MCF 10A (cell line): Measurements from ENCODE around the gene NRG3. TPM values are rescaled to one million over a fixed set of nuclear protein-coding genes. Genes with fewer than 3 reads are reported as not detected.

Source experiments
- BruUV-seq: library from RNA; stranded (reverse); fragments of 400-500 nt; replicated peaks from 2 replicates; lab custom pipeline; 2021; lab: Mats Ljungman, UMichigan
- CTCF ChIA-PET: fragments of 300-600 bp; sonication (Branson Sonifier 250); formaldehyde crosslinking; extraction: SDS; loops from one replicate; lab custom pipeline; 2021; ENCODE audit warnings: antibody characterized with exemption, inconsistent platforms; lab: Yijun Ruan, JAX
- POLR2A ChIA-PET: fragments of 300-600, 350-650 bp; sonication (Branson Sonifier 250); formaldehyde crosslinking; extraction: SDS; loops from one replicate; lab custom pipeline; 2020; ENCODE audit warnings: antibody characterized with exemption, inconsistent platforms; lab: Yijun Ruan, JAX
- DNase-seq: peaks from one replicate; pipeline ENCODE4 v3.0.0-alpha.2; 2018; ENCODE audit not compliant: unreplicated experiment
- H3K27ac Mint-ChIP-seq: one replicate; pipeline ENCODE4 v1.8.0; 2022; ENCODE audit warnings: mild to moderate bottlenecking, low read depth, mixed read lengths; ENCODE audit not compliant: unreplicated experiment
- H3K27me3 Mint-ChIP-seq: one replicate; pipeline ENCODE4 v1.8.0; 2022; ENCODE audit warnings: mixed read lengths; ENCODE audit not compliant: insufficient read depth, unreplicated experiment
- H3K36me3 Mint-ChIP-seq: one replicate; pipeline ENCODE4 v1.8.0; 2022; ENCODE audit warnings: mild to moderate bottlenecking, moderate library complexity, mixed read lengths; ENCODE audit not compliant: insufficient read depth, unreplicated experiment
- H3K4me1 Mint-ChIP-seq: one replicate; pipeline ENCODE4 v1.8.0; 2022; ENCODE audit warnings: mixed read lengths; ENCODE audit not compliant: insufficient read depth, unreplicated experiment
- H3K4me3 Mint-ChIP-seq: one replicate; pipeline ENCODE4 v1.8.0; 2022; ENCODE audit warnings: mild to moderate bottlenecking, moderate library complexity, mixed read lengths; ENCODE audit not compliant: unreplicated experiment
- H3K9me3 Mint-ChIP-seq: one replicate; pipeline ENCODE4 v1.8.0; 2022; ENCODE audit warnings: mixed read lengths; ENCODE audit not compliant: unreplicated experiment
- intact Hi-C: fragments of 100-400 bp; cut with micrococcal nuclease; formaldehyde crosslinking; loops from 2 replicates; pipeline ENCODE4 v1.14.1; 2022
- total RNA-seq: library from RNA; stranded (reverse); gene quantifications from 2 replicates; pipeline ENCODE4 v1.2.3, GENCODE V29; 2022
- TF ChIP-seq, protein P1 (sequence below): fragments of 200-600 bp; IDR thresholded peaks from one replicate; pipeline ENCODE4 v1.8.0; 2022; ENCODE audit warnings: antibody characterized with exemption, mild to moderate bottlenecking; ENCODE audit not compliant: unreplicated experiment

The NRG3 gene
- total RNA-seq, 1 experiment from 2014 or later = not detected

DNA sequence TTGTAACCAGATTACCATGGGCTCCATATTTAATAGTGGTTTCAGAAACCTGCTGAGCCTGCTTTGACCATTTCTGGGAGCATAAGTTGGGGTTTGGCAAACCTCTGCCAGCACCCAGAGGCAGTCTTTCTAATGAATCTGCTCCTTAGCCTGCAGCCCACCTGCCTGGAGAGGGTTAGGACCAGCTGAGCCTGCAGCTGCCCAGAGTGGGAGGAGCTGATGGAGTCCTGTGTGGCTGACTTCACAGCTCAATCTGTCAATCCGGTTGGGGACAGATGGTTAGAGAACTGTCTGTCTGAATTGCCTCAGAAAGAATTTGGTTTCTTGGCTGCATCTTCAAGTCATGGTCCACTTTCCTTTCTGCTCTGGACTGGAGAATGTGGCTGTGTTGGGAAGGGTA lies 444.6 kb downstream of the NRG3 start:
- no TSS peak for BruUV-seq
- no peaks in the 10 kb centered on the region for H3K9me3 Mint-ChIP-seq
- ChIA-PET POLR2A (no interaction called here), CTCF (interaction anchor here (0.6 kb wide), 1 partner anchor 21 kb away, joined by 3 read pairs; no protein-coding TSS in a partner anchor)
- TF ChIP-seq, protein P1, sequence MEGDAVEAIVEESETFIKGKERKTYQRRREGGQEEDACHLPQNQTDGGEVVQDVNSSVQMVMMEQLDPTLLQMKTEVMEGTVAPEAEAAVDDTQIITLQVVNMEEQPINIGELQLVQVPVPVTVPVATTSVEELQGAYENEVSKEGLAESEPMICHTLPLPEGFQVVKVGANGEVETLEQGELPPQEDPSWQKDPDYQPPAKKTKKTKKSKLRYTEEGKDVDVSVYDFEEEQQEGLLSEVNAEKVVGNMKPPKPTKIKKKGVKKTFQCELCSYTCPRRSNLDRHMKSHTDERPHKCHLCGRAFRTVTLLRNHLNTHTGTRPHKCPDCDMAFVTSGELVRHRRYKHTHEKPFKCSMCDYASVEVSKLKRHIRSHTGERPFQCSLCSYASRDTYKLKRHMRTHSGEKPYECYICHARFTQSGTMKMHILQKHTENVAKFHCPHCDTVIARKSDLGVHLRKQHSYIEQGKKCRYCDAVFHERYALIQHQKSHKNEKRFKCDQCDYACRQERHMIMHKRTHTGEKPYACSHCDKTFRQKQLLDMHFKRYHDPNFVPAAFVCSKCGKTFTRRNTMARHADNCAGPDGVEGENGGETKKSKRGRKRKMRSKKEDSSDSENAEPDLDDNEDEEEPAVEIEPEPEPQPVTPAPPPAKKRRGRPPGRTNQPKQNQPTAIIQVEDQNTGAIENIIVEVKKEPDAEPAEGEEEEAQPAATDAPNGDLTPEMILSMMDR = no peak
- no peak for DNase-seq
- no peaks in the 10 kb centered on the region for H3K27me3 Mint-ChIP-seq
- no peak overlapping the region for H3K27ac Mint-ChIP-seq
- intact Hi-C loops = no loop called here
- H3K4me1 Mint-ChIP-seq = no peaks in the 10 kb centered on the region
- no peaks in the 10 kb centered on the region for H3K36me3 Mint-ChIP-seq
- H3K4me3 Mint-ChIP-seq = no peak overlapping the region

- no peaks in the 10 kb centered on the region for H3K4me1 Mint-ChIP-seq
- ChIA-PET POLR2A (no interaction called here), CTCF (no interaction called here)
- no peaks in the 10 kb centered on the region for H3K36me3 Mint-ChIP-seq
- BruUV-seq = no TSS peak
- DNase-seq = no peak
- intact Hi-C loops = no loop called here
- TF ChIP-seq, protein P1 = no peak
- no peaks in the 10 kb centered on the region for H3K27me3 Mint-ChIP-seq
- H3K9me3 Mint-ChIP-seq = peaks cover 10% of the 10 kb centered on the region
- no peak overlapping the region for H3K27ac Mint-ChIP-seq
- no peak overlapping the region for H3K4me3 Mint-ChIP-seq
Measured at GRCh38 chr10:82321724-82322123, 446.7 kb downstream of the NRG3 start.

DNA sequence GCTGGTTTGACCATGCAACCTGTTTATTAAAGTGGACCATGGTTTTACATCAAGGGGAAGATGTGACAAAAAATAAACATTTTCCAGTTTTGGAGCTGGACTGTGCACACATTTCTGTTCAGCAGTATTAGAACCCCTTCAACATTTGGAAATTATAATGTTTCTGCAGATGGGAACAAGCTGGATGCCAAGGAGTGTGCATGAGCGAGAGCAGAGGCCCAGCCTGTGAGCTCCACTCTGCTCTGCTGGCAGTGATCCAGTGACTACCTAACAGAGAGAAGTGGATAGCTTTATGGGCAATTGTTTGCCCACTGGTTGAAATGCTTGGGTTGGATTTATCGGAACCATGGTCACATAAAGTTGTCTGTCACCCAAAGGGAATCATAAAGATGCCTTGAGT lies 456.7 kb downstream of the NRG3 start:
- intact Hi-C loops = no loop called here
- no TSS peak for BruUV-seq
- no peak for DNase-seq
- Mint-ChIP-seq H3K27ac (no peak overlapping the region), H3K9me3 (no peaks in the 10 kb centered on the region), H3K4me1 (no peaks in the 10 kb centered on the region), H3K27me3 (no peaks in the 10 kb centered on the region), H3K36me3 (no peaks in the 10 kb centered on the region), H3K4me3 (no peak overlapping the region)
- POLR2A ChIA-PET = interaction anchor here (0.6 to 0.7 kb wide), 2 partner anchors 9 to 738 kb away, joined by 3 to 4 read pairs; no protein-coding TSS in a partner anchor
- CTCF ChIA-PET = interaction anchor here (0.6 to 1.1 kb wide), 5 partner anchors 23 to 1110 kb away, joined by 3 to 6 read pairs (median 3); no protein-coding TSS in a partner anchor
- TF ChIP-seq, protein P1 = no peak

GRCh38 chr10:82335831-82336230 lies 460.8 kb downstream of the NRG3 start:
- Mint-ChIP-seq H3K9me3 (no peaks in the 10 kb centered on the region), H3K27me3 (no peaks in the 10 kb centered on the region), H3K27ac (no peak overlapping the region), H3K36me3 (no peaks in the 10 kb centered on the region), H3K4me1 (no peaks in the 10 kb centered on the region), H3K4me3 (no peak overlapping the region)
- ChIA-PET POLR2A (no interaction called here), CTCF (interaction anchor here (0.6 to 0.7 kb wide), 2 partner anchors 29 to 83 kb away, joined by 5 read pairs; no protein-coding TSS in a partner anchor)
- BruUV-seq = no TSS peak
- TF ChIP-seq, protein P1 = no peak
- intact Hi-C loops = no loop called here
- no peak for DNase-seq
